Lung (tissue), 12 donors: ENCODE data around the gene CMSS1. TPM values are rescaled to one million over a fixed set of nuclear protein-coding genes. Genes with fewer than 3 reads are reported as not detected.
A peak's percentile ranks its signal among the peaks of the same experiment; 100 is the strongest.

Experiments
- ATAC-seq: fragments of 200-7000 bp; cut with Tn5 transposase; one replicate; pipeline ENCODE4 v1.9.1; 2020; ENCODE audit warnings: moderate number of reproducible peaks; ENCODE audit not compliant: insufficient read depth, low FRiP score
- DNase-seq, 3 donors: peaks; one replicate each; pipeline ENCODE4 v3.0.0-alpha.2; 2013 to 2017
- H3K27ac ChIP-seq, 2 donors: one replicate each; pipeline ENCODE4 v1.5.1; 2013; ENCODE audit warnings: mild to moderate bottlenecking in 2 of 2, moderate library complexity in 2 of 2, control low read depth in 1 of 2, inconsistent platforms in 1 of 2, low read depth in 1 of 2, low read length in 1 of 2
- H3K27me3 ChIP-seq, 3 donors: one replicate each; pipeline ENCODE4 v1.5.1; 2013; ENCODE audit warnings: low read length in 2 of 3; ENCODE audit not compliant: control insufficient read depth in 3 of 3, insufficient read depth in 3 of 3
- H3K36me3 ChIP-seq, 4 donors: one replicate each; pipeline ENCODE4 v1.5.1; 2013; ENCODE audit warnings: low read length in 4 of 4, mild to moderate bottlenecking in 1 of 4, moderate library complexity in 1 of 4; ENCODE audit not compliant: control insufficient read depth in 4 of 4, insufficient read depth in 4 of 4
- H3K4me1 ChIP-seq, 5 donors: one replicate each; pipeline ENCODE4 v1.5.1; 2013; ENCODE audit warnings: low read length in 5 of 5, mild to moderate bottlenecking in 2 of 5, moderate library complexity in 1 of 5; ENCODE audit not compliant: control insufficient read depth in 5 of 5, insufficient read depth in 5 of 5
- H3K4me3 ChIP-seq: one replicate; pipeline ENCODE4 v1.5.1; 2013; ENCODE audit warnings: mild to moderate bottlenecking, control low read depth, moderate library complexity
- H3K9ac ChIP-seq, 2 donors: one replicate each; pipeline ENCODE4 v1.5.1; 2013; ENCODE audit warnings: low read length in 2 of 2, control low read depth in 1 of 2; ENCODE audit not compliant: insufficient read depth in 1 of 2
- H3K9me3 ChIP-seq, 4 donors: one replicate each; pipeline ENCODE4 v1.5.1; 2013; ENCODE audit warnings: low read length in 3 of 4, mild to moderate bottlenecking in 1 of 4, moderate library complexity in 1 of 4; ENCODE audit not compliant: control insufficient read depth in 4 of 4, insufficient read depth in 3 of 4
- WGBS, 2 donors: extraction: QIAGEN DNeasy Blood & Tissue Kit; methylation state at CpG; one replicate each; pipeline ENCODE4 v1.1.7; 2013; 5-methylcytosine and 5-hydroxymethylcytosine counted together
- polyA plus RNA-seq, 2 donors: library from polyadenylated mRNA; stranded (reverse); fragments of 200-250 nt; gene quantifications; one replicate each; pipeline ENCODE4 v1.2.1, GENCODE V29; 2013
- total RNA-seq, 2 donors: library from RNA; depleted of rRNA in 1 of 2; stranded (reverse); fragments of >200 nt in 1 of 2; gene quantifications; one replicate each; pipeline ENCODE4 v1.2.1, GENCODE V29; 2014 to 2021
- TF ChIP-seq, protein P1 (sequence below): IDR thresholded peaks from 2 replicates; pipeline ENCODE4 v1.5.1; 2012; ENCODE audit warnings: mild to moderate bottlenecking; ENCODE audit errors: control extremely low read depth, extremely low read depth
- donor health status: control.
- donor health status: control.
- donor health status: Bipolar disorder and iron deficiency.
- donor health status: healthy.
- donor health status: DM: yes; HTN: yes; CAD: no.

Gene CMSS1
- total and polyA plus RNA-seq, 4 donors, result 12.3 to 28.9 (median 22.6) TPM

DNA sequence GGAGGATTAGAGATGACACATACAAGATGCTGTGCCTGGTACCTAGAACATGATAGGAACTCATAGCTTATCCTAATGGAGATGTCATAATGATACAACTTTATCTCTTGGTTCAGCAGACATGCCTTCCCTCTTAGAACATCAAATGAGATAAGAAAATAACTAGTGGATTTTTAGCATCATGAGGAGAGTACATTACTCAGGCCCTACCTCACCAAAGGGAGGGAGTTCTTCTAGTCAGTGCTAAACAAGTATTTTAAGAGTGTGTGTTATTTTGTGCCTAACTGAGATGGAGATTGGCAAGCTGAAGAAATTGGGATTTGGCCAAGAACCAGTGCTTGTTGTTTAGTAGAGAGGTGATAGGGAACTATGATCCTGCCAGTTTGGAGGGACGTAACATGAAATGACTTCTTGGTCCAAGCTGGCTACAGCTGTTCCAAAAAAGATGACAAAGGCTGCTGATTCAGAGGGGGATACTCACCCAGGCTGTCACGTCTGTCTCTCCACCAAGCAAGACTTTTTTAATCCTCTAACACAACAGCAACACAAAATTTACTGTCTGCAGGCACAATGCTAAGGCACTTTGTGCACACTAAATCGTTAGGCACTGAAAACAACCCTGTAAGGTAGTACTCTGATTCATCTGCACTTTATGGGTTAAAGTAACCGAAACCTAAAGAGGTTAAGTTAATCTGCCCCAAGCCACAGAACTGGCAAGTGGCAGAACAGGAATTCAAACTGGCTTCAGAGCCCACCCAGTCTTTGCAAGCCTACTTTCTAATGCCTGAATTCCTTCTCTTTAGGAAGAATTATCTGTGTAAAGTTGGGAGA is 126.5 kb downstream of the CMSS1 start:
- no peaks in the 10 kb centered on the region for H3K36me3 ChIP-seq
- TF ChIP-seq, protein P1, sequence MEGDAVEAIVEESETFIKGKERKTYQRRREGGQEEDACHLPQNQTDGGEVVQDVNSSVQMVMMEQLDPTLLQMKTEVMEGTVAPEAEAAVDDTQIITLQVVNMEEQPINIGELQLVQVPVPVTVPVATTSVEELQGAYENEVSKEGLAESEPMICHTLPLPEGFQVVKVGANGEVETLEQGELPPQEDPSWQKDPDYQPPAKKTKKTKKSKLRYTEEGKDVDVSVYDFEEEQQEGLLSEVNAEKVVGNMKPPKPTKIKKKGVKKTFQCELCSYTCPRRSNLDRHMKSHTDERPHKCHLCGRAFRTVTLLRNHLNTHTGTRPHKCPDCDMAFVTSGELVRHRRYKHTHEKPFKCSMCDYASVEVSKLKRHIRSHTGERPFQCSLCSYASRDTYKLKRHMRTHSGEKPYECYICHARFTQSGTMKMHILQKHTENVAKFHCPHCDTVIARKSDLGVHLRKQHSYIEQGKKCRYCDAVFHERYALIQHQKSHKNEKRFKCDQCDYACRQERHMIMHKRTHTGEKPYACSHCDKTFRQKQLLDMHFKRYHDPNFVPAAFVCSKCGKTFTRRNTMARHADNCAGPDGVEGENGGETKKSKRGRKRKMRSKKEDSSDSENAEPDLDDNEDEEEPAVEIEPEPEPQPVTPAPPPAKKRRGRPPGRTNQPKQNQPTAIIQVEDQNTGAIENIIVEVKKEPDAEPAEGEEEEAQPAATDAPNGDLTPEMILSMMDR, result no peak
- peak overlapping the region in 1 of 2 donors; percentile 86 for H3K27ac ChIP-seq
- WGBS, 2 donors, result 67 to 80% methylated on average over 4 of the region's 4 CpGs
- no peaks in the 10 kb centered on the region for H3K27me3 ChIP-seq
- peak overlapping the region in 1 of 2 donors; percentile 26 for H3K9ac ChIP-seq
- peak; percentile 34 to 76 (median 73) for DNase-seq
- peaks cover 3 to 32% (median 18%) of the 10 kb centered on the region in 5 donors for H3K4me1 ChIP-seq
- no peak overlapping the region for H3K4me3 ChIP-seq
- no peaks in the 10 kb centered on the region for H3K9me3 ChIP-seq
- no peak for ATAC-seq

DNA sequence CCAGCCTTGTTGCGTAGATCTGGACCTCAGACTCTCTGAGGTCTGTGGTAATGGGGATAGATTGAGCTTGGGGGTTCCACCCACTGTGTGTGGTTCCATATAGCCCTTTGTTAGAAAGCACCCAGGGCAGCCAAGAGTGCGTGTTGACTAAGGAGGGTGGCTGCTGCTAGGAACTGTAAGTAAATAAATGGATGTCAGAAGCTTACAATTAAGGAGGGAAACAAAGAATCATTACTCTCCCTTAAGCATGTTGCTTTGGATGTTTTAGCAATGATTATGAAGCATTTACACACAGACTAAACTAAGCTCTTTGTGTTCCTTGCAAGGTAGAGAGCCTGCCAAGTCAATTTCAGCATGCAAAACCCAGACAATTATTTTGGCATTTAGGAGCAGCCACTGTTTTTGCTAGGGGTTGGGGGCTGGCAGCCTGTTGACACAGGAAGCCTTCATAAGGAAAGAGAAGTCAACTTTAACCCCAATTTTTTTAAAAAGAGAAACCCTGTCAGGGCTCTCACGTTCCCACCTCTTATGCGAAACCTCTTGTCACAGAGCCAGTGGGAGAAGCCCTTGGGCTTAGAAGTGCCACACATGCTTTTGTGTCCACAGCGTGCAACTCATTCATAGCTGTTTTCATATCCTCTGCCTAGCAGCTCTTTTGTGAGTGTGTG is 127.8 kb downstream of the CMSS1 start:
- Histone ChIP-seq H3K27me3 (no peaks in the 10 kb centered on the region), H3K36me3 (no peaks in the 10 kb centered on the region), H3K9me3 (no peaks in the 10 kb centered on the region), H3K9ac (peak overlapping the region in 1 of 2 donors; percentile 37), H3K4me1 (peaks cover 3 to 32% (median 18%) of the 10 kb centered on the region in 5 donors), H3K27ac (peak overlapping the region in 1 of 2 donors; percentile 13), H3K4me3 (no peak overlapping the region)
- TF ChIP-seq, protein P1, result no peak
- WGBS, 2 donors, result 52 to 63% methylated on average over 5 of the region's 5 CpGs
- ATAC-seq (no peak), DNase-seq (peak; percentile 24 to 76 (median 64))

DNA sequence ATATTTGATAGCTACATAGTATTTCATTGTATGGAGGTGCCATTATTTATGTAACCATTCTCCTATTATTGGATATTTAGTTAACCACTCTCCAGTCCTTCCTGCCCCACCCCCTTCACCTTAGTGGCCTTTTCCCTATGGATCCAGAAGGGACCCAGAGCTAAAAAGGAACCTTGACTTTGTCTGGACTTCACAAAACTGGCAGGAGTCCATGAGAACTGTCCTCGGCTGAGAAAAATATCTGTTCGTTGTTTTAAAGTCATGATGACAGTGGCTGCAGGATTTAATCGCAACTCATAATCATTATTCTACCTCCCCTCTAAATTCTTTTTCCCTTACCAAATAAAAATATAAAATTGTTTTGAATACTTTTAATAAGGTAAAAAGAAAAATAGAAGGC is 129.7 kb downstream of the CMSS1 start:
- H3K9me3 ChIP-seq, result no peaks in the 10 kb centered on the region
- H3K36me3 ChIP-seq, result no peaks in the 10 kb centered on the region
- no peak overlapping the region for H3K9ac ChIP-seq
- ATAC-seq (no peak), DNase-seq (no peak)
- TF ChIP-seq, protein P1, result no peak
- H3K27me3 ChIP-seq, result no peaks in the 10 kb centered on the region
- peaks cover 4 to 32% (median 18%) of the 10 kb centered on the region in 5 donors for H3K4me1 ChIP-seq
- 83 to 87% methylated on average over 3 of the region's 3 CpGs for whole genome bisulfite sequencing, 2 donors
- H3K4me3 ChIP-seq, result no peak overlapping the region
- H3K27ac ChIP-seq, result no peak overlapping the region
